ENCODE data around the gene NPLOC4. TPM values are rescaled to one million over a fixed set of nuclear protein-coding genes. Genes with fewer than 3 reads are reported as not detected.
A peak's percentile ranks its signal among the peaks of the same experiment; 100 is the strongest.

NPLOC4 gene
- total and polyA plus RNA-seq, 2 of the 13 experiments (the other 11 are each of a cell fraction or from before 2014, with no cell fraction given), result 57.0 to 97.0 TPM

- no peak for TF ChIP-seq AFF4 (CRISPR knock-in tag; IDR thresholded peaks at IDR 0.05)
- TF ChIP-seq RFX3 (CRISPR knock-in tag; IDR thresholded peaks at IDR 0.05), result no peak
- TF ChIP-seq SMARCE1 (IDR thresholded peaks at IDR 0.05; ENCODE audit: borderline replicate concordance), result no peak
- no peak for TF ChIP-seq SSRP1 (CRISPR knock-in tag; IDR thresholded peaks at IDR 0.05)
- TF ChIP-seq MEIS2 (CRISPR knock-in tag; IDR thresholded peaks at IDR 0.05), result no peak
- TF ChIP-seq IKZF1 (IDR thresholded peaks at IDR 0.05), result no peak
- 0 out of 2 replicates have a peak, but pooled peaks have one; percentile 38 for TF ChIP-seq ZBTB3 (CRISPR knock-in tag; IDR thresholded peaks at IDR 0.05; ENCODE audit: borderline replicate concordance, low read depth)
- TF ChIP-seq EP300 (IDR thresholded peaks at IDR 0.05; ENCODE audit: low read depth in 2 of 2, low read length in 2 of 2), result no peak
- no peak for TF ChIP-seq EP300 (CRISPR knock-in tag; IDR thresholded peaks at IDR 0.05; ENCODE audit: borderline replicate concordance)
- TF ChIP-seq ZSCAN20 (CRISPR knock-in tag; IDR thresholded peaks at IDR 0.05; ENCODE audit: borderline replicate concordance), result no peak
- no peak for TF ChIP-seq ZNF496 (CRISPR knock-in tag; IDR thresholded peaks at IDR 0.05; ENCODE audit: insufficient replicate concordance)
- TF ChIP-seq TFE3 (CRISPR knock-in tag; IDR thresholded peaks at IDR 0.05), result no peak
- no peak for TF ChIP-seq ZNF124 (CRISPR knock-in tag; IDR thresholded peaks at IDR 0.05)
- no peak for TF ChIP-seq ZNF160 (CRISPR knock-in tag; IDR thresholded peaks at IDR 0.05)
- TF ChIP-seq, protein P1, sequence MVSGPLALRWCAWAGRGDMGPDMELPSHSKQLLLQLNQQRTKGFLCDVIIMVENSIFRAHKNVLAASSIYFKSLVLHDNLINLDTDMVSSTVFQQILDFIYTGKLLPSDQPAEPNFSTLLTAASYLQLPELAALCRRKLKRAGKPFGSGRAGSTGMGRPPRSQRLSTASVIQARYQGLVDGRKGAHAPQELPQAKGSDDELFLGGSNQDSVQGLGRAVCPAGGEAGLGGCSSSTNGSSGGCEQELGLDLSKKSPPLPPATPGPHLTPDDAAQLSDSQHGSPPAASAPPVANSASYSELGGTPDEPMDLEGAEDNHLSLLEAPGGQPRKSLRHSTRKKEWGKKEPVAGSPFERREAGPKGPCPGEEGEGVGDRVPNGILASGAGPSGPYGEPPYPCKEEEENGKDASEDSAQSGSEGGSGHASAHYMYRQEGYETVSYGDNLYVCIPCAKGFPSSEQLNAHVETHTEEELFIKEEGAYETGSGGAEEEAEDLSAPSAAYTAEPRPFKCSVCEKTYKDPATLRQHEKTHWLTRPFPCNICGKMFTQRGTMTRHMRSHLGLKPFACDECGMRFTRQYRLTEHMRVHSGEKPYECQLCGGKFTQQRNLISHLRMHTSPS (CRISPR knock-in tag; IDR thresholded peaks at IDR 0.05; ENCODE audit: low read depth), result 0 out of 2 replicates have a peak, but pooled peaks have one; percentile 29
- TF ChIP-seq SMAD1 (CRISPR knock-in tag; IDR thresholded peaks at IDR 0.05; ENCODE audit: borderline replicate concordance, low read depth), result no peak; the same call in 1 of the 2 replicates
- TF ChIP-seq MNT (IDR thresholded peaks at IDR 0.05), result no peak
- no peak for TF ChIP-seq HMG20B (CRISPR knock-in tag; conservative IDR thresholded peaks at IDR 0.05)
- TF ChIP-seq POGZ (CRISPR knock-in tag; IDR thresholded peaks at IDR 0.05), result 0 out of 2 replicates have a peak, but pooled peaks have one; percentile 5
- no peak for TF ChIP-seq JARID2 (CRISPR knock-in tag; IDR thresholded peaks at IDR 0.05; ENCODE audit: insufficient replicate concordance)
Observed at GRCh38 chr17:81519284-81520020, 117.5 kb downstream of the NPLOC4 start (continued).

Data from HepG2 (cell line).